Endometrial microvascular endothelial cells (primary cell): ENCODE results near the gene PEX19. TPM values are rescaled to one million over a fixed set of nuclear protein-coding genes. Genes with fewer than 3 reads are reported as not detected.

Experiments used
- in situ Hi-C: cut with HindIII; loops from 2 replicates; pipeline ENCODE4 v1.10.0; 2017; ENCODE audit warnings: low sequenced_read_pairs, low pct_unique_long_range_greater_than_20kb; ENCODE audit errors: inconsistent ontology term
- total RNA-seq: library from RNA; depleted of rRNA; stranded (reverse); fragments of >200 nt; gene quantifications from one replicate; pipeline ENCODE4 v1.2.3, GENCODE V29; 2015; ENCODE audit errors: inconsistent ontology term

PEX19 gene
- total RNA-seq, 1 donor from 2014 or later: 75.4 TPM

DNA sequence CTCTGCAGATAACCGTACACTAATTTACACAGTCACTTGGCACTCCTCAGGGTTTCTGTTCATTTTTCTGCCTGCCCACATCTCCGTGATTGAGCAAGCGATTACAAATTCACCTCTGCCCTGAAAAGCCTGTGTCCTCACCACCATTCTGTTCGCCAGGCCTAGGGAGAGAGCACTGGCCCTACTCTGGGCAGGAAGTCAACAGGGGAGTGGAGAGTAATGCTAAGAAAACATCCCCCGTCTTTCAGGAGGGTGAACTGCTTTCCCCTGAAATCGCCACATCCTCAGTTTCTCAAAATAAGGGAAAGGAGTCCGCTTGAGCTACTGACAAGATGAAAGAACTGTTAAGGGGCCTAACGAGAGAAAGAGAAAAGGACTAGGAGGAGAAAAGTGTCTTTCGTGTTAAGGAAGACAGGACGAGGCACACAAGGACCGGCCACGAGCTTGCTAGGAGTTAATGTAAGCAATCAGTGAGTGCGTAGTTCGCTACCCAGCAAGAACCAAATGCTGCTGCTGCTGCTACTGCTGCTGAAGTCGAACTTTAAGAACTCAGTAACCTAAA is 632 bp downstream of the PEX19 start:
- in situ Hi-C loops: no loop called here

DNA sequence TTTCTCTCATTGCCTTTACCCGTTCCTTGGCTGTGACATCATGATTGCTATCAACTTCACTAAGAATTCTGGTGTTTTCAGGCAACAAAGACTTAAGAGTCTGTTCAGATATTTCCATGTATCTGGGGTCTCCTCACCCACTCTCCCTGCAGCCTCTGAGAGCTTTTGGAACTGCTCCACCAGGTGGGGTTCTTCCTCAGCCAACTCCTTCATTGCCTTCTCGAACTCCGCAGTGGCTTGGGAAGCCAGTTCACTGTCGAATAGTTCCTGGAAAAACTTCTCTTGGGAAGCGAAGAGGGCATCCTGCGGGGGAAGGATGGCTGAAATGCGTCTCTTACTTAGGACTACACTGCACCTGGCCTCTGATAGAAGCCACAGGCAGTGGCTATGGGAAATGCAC is 2.1 kb downstream of the PEX19 start:
- in situ Hi-C loops: no loop called here

DNA sequence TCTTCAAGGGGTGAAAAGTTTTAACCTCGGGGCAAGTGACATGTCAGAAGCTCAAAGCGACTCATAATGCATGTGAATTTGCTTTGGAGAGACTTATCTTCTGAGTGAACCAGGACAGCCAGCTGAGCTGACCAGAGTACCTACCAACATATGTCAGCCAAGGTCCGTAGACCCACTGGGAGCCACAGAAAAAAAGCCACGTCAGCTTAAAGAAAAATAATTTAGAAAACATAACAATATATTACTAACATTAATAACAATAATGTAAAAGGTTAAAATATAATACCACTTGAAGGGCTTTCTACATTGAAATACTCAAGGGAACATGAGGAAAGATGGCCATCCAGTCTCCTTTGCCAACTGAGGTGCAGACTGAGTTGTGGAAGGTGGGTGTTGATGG is 6.9 kb downstream of the PEX19 start:
- in situ Hi-C loops: no loop called here

DNA sequence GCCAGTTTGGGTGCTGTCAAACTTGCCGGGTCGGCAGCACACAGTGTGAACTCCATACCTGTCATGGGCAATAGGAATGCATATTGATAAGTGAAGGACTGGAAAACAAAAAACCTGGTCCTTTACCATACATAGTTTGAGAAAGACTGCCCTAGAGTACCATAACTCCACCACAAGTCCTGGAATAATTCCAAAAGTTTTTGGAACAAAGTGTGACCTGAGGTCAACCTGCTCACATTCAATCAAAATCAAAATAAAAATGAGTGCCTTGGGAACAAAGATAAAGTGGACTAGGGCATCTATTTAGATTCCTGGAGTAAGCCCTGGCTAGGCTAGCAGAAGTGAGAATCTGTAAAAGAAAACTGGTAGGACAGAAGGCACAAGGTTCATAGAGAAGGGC is 7.6 kb downstream of the PEX19 start:
- in situ Hi-C loops: no loop called here

DNA sequence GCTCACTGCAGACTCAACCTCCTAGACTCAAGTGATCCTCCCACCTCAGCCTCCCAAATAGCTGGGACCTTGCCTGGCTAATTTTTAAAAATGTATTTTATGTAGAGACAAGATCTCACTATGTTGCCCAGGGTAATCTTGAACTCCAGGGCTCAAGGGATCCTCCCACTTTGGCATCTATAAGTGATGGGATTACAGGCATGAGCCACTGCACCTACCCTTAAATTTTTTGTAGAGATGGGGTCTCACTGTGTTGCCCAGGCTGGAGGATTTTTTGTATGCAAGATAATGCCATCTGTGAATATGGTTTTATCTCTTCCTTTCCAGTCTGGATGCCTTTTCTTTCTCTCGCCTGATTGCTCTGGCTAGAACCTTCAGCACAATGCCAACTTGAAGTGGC is 13.9 kb downstream of the PEX19 start:
- in situ Hi-C loops: no loop called here

DNA sequence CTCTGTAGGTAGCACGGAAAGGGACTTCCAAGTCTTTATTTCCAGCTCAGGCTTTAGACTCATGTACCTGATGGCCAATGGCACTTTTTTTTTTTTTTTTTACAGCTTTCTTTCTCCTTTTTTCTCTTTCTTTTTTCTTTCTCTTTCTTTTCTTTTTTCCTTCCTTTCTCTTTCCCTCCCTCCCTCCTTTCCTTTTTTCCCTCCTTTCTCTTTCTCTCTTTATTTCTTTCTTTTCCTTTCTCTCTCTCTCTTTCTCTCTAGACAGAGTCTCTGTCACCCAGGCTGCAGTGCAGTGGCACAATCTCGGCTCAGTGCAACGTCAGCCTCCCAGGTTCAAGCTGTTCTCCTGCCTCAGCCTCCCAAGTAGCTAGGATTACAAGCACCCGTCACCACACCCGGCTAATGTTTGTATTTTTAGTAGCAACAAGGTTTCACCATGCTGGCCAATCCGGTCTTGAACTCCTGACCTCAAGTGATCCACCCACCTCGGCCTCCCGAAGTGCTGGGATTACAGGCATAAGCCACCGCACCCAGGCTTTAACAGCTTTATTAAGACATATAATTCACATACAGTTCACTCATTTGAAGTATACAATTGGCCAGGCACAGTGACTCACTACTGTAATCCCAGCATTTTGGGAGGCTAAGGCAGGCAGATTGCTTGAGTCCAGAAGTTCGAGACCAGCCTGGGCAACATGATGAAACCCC is 17.5 kb downstream of the PEX19 start:
- in situ Hi-C loops: no loop called here

DNA sequence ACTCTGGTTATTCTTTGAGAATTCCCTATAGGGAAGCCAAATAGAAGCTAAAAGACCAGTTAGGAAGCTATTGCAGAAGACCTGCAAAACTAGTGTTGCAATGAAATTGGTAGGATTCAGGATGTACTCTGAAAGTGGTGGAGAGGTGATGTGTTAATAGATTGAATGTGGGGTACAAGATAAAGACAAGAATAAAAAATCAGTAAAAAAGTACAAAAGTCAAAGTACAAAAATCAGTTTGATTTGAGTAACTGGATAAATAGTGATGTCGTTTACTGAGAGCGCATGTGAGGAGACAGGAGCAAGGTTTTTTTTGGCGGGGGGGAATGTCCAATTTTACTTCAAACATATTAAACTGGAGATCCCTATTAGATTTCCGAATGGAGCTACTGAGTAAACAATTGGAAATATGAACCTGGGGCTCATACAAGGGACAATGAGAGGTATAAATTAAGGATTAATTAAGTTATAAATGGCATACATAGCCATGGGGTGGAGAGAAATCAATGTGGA is 20.1 kb downstream of the PEX19 start:
- in situ Hi-C loops: no loop called here

DNA sequence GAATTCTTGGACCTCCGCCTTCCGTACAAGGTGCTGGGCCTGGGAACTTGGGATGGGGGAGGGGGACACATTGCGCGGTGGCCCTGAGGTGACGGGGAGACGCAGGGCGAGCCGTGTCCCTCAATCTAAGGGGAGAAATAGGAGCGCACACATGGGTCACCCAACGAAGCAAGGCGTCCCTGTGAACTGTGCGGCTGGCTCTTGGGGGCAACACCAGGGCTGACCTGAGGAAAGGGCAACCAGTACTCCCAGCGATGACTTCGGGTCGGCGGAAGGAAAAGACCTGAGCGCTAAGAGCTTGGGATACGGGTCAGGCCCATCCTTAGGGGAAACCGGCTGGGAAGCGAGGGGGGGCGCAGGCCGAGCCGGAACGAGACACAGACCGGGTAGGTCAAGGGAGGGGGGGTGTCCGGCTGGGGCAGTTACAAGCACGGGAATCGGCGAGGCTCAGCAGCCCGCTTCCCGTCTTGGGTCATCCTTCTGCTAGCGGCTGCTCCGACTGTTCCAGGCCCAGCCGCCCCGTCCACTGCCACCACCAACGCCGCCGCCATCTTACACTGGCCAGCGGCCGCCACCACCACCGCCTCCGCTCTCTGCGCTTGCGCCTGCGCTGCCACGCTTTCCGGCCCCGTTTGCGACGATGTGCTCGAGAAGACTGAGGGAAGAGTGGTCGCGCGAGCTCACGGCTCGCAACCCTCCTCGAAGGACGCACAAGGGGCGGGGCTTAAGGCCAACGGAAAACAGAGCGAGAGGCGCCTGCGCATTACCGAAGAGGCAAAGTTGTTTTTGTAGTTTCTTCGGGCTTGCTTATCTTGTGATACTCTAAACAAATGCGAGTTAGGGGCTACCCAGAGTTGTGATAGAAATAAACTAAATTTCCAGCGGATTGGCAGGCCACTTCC is 22.8 kb downstream of the PEX19 start, which contains the start of gene DCAF8:
DCAF8 (minus strand) TSS at position 657 of the 902 bp plus-strand sequence. CDS start 18,541 bp downstream, outside the sequence.
- in situ Hi-C loops: no loop called here

DNA sequence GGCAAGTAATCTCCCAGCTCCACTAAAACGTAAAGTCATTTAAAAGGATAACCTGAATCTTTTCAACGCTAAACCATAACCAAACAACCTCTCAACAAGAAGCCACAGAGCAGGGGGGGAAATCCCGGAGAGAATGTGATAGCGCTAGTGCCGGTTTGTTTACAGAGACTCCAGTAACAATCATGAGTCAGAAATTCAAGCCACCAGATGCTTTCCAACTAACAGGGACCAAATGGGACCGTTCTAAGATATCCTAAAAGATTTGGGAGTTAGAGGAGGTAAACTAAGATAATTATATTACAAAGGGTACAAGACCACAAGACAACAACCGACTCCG is 23.4 kb downstream of the PEX19 start:
- in situ Hi-C loops: no loop called here

DNA sequence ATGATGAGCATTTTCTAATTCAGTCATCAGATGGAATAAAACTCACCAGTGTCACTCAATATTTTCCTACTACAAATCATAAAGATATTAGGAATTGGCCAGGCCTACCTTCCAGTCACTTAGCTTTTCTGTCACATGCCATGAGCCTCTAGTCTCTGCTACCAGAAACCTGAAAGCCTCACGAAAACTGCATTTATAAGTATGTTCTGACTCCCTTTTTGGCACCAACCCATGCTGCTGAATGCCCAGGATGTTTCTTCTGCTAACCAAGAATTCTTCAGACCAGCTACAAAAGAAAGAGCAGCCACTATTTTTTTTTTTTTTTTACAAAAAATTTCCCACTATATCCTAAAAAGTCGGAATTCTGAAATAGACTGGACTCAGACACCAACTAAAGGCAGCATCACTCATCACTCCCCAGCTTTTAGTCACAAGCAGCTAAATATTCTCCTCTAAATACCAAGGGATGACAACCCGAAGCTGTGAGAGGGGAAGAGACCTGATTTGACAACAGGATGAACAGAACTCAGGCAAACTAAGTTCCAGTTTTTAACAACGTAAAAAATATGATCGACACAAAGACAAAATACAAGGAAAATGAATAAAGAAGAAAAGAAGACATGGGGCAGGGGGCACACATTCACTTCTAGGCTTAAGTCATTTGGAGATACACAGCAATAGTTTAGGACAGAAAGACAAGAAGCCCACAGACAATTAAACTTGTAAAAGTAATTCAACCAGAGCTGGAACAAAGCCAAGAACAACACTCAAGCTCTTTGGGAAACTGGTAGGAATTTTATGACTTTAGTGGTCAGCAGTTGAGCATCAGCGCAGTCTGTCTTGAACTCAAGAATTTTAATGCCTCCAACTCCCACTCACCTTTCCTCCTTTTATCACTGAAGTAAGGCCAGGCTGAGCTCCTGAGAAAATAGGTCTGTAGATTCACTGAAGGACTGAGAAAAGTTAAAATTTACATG is 24.2 kb downstream of the PEX19 start:
- in situ Hi-C loops: no loop called here

DNA sequence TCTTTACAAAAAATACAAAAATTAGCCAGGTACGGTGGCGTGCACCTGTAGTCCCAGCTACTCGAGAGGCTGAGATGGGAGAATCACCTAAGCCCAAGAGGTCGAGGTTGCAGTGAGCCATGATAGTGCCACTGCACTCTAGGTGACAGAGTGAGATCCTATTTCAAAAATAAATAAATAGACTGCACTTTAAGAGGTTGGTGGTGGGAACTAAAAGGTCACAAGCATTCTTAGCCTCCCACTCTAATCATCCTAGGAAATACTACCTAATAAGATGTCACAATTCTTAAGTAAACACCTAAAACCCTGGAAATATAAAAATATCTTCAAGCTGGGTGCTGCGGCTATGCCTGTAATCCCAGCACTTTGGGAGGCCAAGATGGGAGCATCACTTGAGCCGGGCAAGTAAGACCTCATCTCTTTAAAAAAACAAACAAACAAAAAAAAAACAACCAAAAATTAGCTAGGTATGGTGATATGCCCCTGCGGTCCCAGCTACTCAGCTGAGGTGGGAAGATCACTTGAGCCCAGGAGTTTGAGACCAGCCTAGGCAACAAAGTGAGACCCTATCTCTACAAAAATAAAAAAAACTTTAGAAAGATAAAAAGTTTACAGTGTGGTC is 26.6 kb downstream of the PEX19 start:
- in situ Hi-C loops: loop anchor here (10.0 kb wide), 1 partner anchor 153 kb away; no protein-coding TSS in a partner anchor

DNA sequence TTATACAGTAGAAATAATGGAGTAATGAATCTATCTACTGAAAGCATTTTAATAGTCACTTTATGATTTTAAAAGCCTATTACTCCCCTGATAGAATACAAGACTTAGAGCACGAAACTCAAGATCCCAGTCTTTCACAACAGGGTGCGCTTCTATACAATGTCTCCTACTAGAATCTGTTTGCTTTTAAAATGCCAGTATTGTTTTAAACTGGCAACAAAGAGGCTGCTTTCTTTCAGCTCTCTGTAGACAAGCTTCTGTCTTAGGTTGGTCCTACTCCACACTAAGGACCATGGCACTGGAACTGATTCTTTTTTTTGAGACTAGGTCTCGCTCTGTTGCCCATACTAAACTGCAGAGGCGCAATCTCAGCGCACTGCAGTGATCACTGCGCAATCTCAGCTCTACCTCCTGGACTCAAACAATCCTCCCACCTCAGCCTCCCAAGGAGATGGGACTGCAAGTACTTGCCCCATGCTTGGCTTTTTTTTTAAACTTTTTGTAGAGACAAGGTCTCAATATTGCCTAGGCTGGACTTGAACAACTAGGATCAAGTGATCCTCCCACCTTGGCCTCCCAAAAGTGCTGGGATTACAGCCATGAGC is 27.4 kb downstream of the PEX19 start:
- in situ Hi-C loops: loop anchor here (10.0 kb wide), 1 partner anchor 153 kb away; no protein-coding TSS in a partner anchor

DNA sequence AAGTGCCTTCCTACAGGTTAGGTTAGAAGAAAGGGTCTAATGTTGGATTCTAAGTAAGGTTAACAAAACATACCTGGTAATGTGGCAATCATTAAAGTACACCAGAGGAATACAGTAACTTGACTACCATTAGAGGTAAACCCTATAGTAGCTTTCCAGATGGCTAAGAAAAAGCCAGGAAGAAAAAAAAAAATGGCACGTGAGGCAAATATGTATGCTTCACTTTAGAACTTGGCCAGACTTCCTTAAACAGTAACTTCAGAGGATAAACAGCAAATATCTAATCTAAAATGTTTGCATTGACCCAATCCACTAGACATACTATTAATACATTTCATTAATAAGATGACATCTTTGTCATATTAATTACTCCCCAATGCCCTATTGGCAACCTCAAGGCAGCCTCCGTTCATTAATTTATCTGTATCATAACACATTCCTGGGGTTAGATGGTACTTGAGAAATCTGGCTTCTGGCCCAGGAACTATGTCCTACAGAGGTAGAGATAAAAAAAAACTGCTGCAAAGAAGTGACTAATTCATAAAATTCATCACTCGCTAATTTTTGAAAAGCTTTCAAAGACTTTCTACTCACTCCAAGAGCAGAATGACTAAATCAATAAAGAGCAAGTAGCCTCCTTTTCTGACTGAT is 28.4 kb downstream of the PEX19 start:
- in situ Hi-C loops: loop anchor here (10.0 kb wide), 1 partner anchor 152 kb away; no protein-coding TSS in a partner anchor

DNA sequence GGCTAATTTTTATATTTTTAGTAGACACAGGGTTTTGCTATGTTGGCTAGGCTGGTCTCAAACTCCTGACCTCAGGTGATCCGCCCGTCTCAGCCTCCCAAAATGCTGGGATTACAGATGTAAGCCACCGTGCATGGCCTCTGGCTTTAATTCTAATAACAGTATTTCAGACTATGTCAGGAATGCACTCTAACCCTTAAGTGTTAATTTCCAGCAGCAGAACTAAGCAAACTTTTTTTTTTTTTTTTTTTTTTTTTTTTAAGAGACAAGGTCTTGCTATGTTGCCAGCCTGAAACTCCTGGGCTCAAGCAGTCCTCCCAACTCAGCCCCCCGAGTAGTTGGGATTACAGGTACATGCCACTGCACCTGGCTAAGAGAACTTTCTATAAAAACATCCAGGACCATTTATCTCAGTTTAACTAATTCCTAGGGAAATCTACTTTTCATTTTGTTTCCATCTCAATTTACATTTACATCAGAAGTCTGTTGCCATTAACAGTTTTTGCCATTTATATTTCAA is 29.1 kb downstream of the PEX19 start:
- in situ Hi-C loops: loop anchor here (10.0 kb wide), 1 partner anchor 151 kb away; no protein-coding TSS in a partner anchor

DNA sequence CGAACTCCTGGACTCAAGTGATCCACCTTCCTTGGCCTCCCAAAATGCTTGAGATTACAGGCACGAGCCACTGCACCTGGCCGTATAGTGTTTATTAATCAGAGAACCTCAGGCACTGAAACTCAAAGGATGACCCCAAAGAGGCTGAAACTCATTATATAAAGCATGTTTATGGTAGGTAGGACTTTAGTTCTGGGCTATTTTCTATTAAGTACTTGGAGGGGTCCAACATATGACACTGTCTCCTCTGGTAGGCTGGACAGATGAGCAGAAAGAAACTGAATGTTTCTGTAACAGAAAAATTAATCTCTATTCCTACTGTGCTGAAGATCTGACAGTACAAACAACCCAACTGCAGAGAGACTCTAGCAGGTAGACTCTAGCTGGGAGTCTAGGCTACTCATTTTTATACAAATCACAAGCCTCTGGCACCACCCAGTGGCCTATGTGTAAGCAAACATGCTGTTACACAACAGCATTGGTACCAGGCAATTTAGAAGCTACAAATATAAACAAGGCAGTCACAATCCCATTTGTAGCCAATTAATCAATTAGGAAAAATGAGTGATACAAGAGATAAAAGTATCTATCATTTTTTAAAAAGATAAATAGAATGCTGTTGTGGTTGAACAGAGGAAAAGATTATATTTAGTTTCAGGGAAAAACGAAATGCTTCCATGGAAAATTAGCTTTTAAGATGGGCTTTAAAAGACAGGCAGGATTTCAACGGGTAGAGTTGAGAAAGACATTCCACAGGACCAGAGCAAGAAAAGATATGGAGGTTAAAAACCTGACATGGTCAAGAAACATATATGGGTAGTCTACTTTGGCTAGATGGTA is 33.0 kb downstream of the PEX19 start:
- in situ Hi-C loops: loop anchor here (10.0 kb wide), 1 partner anchor 147 kb away; no protein-coding TSS in a partner anchor

DNA sequence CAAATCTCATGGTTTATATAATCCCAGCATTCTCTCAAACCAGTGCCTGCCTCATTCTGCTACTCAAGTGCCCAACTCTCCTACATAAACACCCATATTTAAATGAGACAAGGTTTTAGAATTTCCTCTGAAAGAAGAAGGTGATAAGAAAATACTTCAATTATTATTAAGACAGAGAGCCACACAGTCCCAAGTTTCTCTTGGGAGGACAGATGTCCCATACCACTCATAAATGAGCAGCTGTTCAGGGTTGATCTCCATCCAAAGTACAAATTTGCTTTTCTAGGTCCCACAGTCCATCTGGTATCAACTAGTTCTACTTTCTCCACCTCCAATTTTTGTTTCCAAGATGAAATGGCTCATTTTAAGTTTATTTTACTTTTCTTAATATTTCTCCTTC is 33.9 kb downstream of the PEX19 start:
- in situ Hi-C loops: loop anchor here (10.0 kb wide), 1 partner anchor 146 kb away; no protein-coding TSS in a partner anchor
